NCI-H2081 treated with DMSO at 0.1 percent for 48 hours (cell line): ENCODE measurements around the gene SLCO3A1.
"Not testable (repeated sequence)": the region's sequence is repeated elsewhere in the genome, so short reads cannot be mapped to it uniquely, and the experiment has no call there.

Source experiments
- DNase-seq: peaks from one replicate; lab custom pipeline; 2025; lab: John Stamatoyannopoulos, UW

The SLCO3A1 gene

DNA sequence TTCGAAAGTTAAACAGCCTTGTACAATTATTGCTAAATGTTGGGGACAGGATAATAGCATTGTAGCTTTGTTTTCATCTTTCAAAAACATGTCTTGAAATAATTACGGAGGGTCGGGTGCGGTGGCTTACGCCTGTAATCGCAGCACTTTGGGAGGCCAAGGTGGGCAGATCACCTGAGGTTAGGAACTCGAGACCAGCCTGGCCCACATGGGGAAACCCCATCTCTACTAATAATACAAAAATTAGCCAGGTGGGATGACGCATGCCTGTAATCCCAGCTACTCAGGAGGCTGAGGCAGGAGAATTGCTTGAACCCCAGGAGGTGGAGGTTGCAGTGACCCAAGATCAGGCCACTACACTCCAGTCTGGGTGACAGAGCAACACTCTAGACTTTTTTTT is 216.7 kb downstream of the SLCO3A1 start:
- DNase-seq, result not testable (repeated sequence)

DNA sequence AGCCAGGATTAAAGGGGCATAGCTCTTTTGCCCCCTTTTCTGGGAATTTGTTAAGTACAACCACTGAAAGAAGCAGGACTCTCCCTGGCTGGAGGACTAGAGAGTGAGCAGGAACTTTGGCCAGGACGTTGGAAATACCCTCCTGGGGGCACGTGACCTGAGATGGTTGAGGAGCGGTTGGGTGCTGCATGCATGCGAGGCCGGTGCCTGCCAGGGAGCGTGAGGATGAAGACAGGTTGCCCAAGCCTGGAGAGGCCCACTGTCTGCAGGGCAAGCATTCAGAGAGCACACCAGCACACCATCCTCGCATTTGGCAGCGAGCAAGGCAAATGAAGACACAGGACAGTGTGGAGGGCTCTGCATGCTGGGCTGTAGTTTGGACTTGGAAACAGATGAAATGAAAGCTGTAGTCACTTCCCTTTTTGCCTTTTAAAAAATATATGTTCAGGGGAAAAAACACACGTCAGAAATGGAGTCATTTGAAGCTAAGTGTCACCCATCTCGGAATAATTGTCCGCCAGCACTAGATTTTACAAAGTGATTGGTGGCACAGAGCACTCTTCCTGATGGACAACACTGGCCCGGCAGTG is 217.6 kb downstream of the SLCO3A1 start:
- no peak for DNase-seq

DNA sequence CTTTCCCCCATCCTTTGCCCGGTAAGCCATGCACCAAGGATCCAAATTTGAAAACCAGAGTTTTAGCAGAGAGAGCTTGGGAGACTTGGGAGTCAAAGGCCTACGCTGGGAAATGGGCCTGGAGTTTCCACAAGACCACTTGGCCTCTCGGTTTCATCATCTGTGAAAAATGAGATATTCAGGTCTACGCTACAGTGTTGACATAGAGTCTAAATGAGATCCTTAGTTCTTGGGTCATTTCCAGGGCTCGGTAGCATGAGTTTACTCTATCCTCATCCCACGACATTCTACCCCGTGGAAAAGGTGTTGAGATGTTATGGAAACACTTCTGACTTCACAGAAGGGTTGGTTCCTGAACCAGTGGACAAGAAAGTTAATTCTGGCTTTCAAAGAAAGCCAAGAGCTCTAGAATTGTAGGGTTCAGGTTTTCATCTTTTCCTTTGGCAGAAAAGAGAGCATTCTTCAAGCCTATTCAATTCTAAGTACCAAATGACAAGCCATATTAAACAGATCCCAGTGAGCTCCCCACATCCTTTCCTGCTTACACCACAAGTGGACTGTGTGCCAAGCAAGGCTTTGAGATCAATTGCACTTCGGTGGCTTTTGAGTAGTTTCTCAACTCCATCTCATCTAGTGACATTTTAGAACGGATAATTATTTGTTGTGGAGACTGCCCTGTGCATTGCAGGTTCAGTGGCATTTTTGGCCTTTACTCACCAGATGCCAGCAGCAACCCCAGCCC is 219.7 kb downstream of the SLCO3A1 start:
- no peak for DNase-seq

DNA sequence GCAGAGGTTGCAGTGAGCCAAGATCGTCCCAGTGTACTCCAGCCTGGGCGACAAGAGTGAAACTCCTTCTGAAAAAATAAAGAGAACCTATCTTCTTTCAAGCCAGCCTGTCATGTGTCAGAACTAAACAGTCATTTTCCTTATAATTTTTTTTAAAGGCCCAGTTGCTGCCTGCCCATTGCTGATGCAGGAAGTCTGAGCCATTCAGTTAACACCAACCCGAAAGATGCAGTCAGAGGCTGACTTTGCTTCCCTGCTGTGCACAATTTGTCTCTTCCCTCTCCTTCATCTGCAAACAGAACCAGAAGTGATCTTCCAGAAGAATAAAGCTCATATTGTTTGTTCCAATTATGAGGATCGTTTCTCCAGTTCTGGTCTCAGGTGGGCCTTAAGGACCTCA is 220.6 kb downstream of the SLCO3A1 start:
- no peak for DNase-seq

DNA sequence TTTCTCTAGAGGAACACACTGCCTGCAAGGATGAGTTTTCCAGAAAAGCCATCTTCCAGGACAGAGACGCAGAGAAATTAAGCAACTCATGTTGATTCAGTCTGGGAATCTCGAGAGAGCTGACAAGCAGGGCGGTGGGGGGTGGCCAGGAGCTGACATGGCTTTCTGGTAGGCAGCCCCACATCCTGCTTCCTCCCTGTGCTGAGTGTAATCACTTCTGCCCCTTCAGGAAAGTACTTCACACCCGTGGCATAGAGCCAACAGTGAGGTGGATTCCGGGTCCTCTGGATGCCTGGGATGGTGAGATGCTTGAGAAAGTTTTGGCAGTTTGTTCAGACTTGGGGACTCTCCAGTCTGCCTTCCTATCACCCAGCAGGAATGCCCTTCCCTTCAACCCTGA is 221.1 kb downstream of the SLCO3A1 start:
- DNase-seq, result no peak

DNA sequence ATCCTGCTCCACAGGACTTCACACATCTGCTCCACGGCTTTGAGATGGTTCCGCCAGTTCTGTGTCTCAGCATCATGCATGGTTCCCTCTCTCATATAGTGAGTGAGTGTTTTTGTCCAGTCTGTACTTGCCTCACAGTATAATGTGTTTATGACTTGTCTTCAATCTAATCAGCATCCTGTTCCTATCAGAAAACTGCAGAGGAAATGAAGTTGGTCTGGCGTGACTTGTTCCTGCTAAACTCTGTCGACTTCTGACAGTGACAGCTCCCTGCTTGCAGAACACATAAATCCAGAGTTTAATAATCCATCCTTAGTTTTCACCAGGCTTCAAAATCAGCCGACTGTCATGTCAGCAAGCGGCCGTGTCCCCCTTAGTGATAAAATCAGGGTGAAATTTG is 222.3 kb downstream of the SLCO3A1 start:
- no peak for DNase-seq

DNA sequence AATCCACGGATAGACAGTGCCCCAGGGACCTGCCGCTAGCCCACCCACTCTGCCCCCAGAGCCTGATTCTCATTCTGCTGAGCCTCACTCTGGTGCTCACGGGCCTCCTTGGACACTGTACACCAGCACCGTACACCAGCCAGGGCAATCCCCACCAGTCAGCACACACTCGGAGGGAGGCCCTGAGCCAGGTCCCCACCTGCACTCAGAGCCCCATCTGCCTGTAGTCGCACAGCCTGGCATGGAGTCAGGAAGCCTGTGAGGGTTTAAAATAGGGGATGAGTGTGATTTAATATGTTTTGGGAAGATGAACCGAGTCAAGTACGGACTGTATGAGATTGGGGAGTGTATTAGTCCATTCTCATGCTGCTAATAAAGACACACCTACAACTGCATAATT is 223.0 kb downstream of the SLCO3A1 start:
- no peak for DNase-seq

DNA sequence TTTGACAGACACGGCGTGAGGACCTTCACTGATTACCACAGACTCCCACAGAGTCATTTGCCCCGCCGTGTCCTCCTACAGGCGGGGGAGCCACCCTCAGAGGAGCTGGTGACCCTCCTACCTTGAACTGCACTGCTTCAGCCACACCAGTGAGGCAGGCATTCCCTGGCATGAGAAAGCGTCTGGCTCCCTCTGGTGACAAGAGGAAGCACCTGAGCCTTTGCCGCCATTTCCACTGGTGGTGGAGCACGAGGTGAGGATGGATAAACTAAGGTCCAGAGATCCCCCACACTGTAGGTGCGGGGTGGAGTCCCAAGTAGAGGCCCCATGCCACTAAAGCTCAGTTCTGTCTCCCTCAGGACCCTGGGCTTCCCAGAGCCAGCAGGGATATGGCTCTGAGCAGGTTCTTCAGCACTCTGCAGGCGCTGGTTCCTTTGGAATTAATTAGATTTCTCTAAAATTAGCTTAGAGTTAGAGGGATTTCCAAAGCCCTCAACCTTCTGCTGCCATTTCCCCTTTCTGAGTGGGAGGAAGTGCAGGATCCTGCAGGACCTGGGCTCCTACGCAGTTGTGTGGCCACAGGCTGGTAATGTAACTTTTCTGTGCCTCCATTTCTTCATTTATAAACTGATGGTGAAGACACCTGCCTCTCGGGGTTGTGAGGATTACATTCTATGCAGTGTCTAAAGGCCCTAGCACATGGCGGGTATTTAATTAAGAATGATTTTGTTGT is 224.0 kb downstream of the SLCO3A1 start:
- DNase-seq, result no peak

DNA sequence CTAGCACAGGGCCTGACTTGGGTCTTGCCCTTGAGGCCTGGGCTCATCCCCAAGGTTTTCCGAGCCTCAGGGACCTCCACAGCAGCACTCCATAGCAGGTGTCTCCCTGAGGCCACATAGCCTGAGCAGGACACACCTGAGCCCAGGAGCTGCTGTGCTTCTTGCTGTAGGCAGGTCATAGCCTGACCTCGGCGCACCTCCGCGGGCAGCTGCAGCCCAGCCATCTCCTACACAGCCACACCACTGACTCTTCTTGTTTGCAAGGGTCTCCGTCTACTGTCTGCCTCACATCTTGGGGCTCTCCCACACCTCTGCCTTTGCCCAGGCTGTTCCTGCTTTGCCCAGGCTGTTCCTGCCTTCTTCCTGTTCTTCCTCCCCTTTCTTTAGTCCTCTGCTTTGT is 224.8 kb downstream of the SLCO3A1 start:
- no peak for DNase-seq

DNA sequence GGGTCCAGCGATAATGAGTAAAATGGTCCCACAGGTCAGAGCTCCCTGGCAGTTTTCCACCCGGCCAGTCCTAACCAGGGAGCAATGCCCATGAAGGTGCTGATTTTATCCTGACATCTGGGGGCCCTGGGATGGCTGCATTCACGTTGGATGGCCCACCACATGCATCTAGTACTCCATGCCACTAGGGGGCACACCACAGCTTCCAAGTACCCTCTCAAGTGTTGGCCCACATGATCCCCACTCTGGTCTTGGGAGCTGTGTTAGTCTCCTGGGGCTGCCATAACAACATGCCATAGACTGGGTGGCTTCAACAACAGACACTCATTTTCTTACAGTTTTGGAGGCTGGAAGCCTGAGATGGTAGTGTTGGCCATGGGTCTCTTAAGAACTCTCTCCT is 225.5 kb downstream of the SLCO3A1 start:
- no peak for DNase-seq

DNA sequence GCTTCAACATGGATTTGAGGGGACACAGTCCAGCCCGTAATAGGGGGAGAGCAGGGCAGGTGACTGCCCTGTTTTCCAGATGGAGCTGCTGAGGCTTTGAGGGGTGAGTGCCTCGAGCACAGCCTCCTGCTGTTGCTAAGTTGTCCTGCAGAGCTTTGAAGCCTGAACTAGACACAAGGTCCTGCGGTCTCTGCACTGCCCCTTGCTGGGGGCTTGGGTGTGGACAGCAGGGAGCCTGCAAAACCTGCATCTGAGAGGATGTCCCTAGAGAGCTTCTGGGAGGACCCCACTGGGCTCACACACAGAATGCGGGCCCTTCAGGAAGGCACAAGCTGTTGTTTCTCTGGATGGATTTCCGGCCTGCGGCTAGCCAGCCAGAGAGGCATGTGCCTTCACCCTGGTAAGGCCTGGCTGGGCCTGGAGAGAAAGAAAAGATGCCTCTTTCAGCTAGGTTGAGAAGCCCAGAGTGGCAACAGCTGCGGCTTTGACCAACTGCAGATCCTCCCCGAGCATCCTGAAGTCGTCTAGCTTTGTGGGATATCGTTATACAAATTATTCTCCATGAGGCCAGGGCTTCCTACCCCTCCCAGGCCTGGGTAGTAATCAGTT is 226.2 kb downstream of the SLCO3A1 start:
- no peak for DNase-seq

DNA sequence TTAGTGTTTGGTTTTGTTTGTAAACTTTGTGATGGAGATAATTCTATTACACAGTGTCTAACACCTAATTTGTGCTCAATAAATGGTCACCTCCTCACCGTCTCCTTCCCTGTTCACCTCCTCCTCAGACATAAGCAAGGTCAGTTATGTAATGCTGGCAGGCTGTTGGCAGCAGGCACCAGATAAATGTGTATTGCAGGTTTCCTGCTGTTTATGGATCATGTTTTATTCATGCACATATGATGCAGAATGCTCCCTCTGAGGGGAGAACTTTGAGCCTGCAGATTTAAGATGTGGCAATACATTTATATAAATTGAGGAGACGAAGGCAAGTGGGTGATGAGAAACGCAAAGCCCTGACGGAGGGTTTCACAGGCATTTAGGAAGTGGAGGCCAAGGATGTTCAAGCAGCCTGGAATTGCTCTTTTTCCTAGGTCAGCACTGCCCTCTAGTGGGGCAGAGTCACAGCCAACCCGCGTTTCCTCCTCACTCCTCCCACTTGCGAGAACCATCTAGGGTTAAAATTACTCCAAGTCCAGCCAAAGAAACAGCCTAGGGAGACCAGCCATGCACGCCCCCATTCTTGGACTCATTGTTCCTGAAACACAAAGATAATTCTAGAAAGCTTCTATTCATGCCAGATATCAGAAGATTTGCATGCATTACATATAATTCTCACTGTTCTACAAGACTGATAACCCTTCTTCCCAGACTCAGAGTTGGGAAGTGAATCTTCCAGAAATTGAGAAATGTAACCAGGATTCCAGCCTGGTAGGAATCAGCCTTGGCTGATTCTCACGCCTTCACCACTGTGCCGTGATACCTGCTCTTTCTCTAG is 228.7 kb downstream of the SLCO3A1 start:
- no peak for DNase-seq

DNA sequence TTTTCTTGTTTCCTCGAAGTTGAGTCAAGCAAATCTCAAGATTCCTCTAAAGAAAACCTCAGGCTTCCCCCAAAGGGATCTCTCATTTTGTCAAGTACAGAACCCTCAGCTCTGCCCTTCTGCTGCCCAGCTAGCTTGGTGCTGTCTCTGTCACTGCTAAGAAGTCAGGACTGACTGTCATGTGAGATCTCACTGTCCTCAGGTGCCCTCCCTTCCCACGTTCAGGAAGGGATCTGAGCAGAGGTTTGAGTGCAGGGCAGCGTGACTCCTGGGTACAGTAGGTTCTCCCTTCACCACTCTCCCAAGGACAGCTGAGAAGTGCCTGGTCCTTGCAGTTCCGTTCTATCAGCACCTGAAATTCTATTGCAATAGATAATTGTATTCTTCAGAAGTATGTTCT is 229.7 kb downstream of the SLCO3A1 start:
- no peak for DNase-seq

DNA sequence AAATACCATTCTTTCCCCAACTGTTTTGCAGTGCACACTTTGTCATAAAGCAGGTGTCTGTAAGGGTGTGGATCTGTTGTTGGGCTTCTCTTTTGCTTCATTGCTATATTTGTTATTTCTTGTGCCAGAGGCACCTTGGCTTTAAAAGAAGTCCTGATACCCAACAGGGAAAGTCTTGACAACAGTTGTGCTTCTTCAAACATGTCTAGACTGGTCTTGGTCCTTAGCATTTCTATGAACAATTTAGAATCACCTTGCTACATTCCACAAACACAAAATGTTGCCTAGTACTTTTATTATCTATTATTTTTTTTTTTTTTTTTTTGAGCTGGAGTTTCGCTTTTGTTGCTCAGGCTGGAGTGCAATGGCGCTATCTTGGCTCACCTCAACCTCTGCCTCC is 233.7 kb downstream of the SLCO3A1 start:
- no peak for DNase-seq

DNA sequence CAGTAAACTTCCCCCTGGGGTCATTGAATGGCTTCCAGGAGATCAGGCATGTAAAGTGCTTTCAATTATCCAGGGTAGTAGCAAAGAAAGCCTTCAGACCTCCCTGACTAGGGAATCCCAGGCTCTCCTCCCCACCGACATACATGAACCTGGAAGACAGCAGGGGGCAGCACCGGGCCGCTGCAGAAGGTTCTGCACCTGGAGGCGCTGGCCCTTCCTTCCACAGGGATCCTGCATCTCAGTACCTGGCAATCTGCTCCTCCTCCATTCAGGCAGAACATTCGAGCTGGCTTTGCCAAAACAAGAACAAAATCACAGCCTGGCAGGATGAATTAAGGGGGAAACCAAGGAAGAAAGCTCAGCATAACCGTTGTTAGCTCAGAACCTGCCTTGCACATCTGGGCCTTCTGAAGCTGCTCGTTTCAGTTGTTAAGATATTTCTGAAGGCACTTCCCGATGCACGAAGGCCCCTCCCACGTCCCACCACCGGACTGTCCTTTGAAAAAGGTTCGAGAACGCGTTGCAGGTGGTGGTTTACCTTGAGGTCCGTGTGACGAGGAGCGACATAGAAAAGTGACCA is 237.7 kb downstream of the SLCO3A1 start:
- DNase-seq, result no peak

DNA sequence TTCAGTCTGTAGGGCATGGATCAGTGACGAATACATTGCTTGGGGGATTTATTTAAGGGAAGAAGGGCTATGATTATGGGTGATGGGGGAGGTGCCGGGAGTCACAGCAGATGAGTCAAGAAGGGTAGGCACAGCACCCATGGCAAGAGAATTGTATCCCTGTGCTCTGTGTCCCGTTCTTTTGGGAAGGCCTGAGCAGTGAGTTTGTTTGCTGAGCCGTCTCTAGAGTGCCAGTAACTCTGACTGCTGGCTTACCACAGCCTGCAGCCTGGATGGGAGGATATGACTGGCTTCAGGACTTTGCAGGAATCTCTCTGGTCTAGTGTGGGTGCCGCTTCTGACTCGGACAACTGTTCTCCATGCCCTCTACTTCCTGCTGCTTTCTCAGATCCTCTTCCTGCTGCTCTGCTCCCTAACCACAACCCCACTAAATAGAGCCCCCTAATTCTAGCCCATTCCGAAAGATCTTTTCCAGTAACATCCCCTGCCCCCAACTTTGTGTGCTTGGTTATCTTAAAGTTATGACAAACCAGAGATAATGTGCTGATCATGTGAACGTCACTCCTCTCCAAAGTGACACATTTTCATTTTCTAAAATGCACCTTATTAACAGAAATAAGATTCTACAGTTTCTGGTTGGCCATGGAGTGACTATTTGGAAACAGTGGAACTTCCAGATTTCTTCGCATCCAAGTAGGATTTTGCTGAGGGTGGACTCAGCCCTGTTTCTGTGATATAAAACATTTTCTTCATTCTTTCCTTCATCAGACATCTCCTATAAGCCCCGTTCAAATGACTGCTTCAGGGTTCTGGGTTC is 239.0 kb downstream of the SLCO3A1 start:
- no peak for DNase-seq

DNA sequence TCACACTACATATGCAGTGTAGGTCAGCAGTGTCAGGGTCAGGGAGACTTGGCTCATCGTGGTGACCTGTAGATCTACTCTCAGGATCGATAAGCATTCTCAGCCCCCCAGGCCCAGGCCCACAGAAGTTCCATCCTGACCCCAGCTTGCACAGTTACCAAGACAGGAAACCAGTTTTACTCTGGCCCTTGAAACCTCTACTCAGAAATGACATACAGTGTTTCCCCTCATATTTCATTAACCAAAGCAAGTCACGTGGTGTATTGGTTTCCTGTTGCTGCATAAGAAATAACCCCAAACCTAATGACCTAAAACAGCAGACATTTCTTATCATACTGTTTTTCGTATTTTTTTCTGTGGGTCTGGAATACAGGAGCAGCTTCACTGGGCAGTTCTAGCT is 242.2 kb downstream of the SLCO3A1 start:
- DNase-seq, result no peak

DNA sequence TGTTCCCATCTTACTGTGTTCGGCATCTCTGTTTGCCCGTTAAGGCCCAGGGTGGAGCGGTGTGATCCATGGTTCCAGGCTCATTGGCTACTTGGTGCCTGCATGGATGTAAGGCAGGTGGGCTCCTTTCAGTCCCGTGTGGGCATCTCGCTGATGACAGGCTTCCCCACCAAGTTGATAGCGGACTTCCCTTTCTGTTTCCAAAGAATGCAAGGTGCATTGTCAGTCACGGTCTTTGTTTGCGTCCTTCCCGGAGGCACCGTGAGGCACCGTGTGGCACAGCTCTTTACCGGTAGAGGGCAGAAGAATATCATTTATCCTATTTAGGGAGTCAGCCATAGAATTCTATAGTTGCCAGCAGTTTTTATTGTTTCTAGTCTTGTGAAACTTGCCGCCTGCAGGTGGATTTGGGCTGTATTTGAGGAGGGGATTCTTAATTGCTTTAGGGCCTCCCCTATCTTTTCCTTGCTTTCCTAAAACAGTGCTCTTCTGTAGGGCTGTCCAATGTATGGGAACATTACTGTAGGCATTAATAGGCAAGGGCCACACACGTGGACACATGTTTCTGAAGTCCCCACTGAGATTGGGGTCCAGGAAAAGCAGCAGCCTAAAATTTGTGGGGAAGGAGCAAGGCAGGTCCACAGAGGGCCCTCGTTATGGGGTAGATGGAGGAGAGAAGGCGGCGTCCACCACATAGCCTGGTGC is 244.1 kb downstream of the SLCO3A1 start:
- no peak for DNase-seq

DNA sequence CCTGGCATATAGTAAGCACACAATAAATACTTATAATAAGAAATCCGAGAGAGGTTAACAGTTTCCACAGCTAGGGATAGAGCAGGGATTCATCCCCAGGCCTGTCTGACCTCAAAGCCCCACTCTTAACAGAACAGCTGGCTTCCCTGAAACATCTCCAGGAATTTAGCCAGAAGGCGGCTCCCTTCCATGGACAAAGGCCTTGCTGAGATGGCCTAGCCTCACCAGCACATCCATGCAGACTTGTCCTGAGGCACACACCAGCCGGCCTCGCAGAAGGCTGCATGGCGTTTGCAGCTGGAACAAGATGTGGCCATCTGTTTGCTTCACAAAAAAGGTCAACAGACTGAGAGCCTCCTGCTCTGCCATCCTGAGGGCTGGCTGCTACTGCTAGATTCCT is 245.4 kb downstream of the SLCO3A1 start:
- DNase-seq, result no peak

DNA sequence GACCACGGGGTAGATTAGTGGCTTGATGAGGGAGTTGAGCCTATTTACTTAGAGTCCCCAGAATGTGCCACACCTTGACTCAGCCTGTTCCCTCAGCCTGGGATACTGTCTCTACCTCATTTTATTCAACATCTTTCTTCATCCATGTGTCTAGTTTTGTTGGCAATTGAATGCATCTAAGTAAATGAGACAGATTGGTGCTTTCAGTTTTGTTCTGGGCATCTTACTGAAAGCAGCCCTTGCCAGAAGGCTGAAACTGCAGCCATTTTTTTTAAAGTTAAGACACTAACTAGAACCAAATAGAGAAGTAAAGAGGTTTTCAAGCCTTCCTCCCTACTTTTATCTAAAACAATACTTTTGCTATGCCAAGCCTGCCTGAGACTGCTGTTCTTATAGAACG is 246.8 kb downstream of the SLCO3A1 start:
- no peak for DNase-seq
